Choroid plexus epithelial cell (primary cell): ENCODE data around the gene RPGRIP1L.

Experiments used
- DNase-seq: peaks from one replicate; pipeline ENCODE4 v3.0.0-alpha.2; 2010; ENCODE audit warnings: low read depth
- H3K4me3 ChIP-seq: 2 replicates; pipeline ENCODE4 v1.5.1; 2011; ENCODE audit warnings: low read depth, mild to moderate bottlenecking, control low read depth, low read length, moderate library complexity
- CTCF ChIP-seq: conservative IDR thresholded peaks from 2 replicates; pipeline ENCODE4 v1.5.1; 2011; ENCODE audit warnings: low read depth, mild to moderate bottlenecking, control low read depth, inconsistent platforms, low read length, moderate library complexity

The RPGRIP1L gene

DNA sequence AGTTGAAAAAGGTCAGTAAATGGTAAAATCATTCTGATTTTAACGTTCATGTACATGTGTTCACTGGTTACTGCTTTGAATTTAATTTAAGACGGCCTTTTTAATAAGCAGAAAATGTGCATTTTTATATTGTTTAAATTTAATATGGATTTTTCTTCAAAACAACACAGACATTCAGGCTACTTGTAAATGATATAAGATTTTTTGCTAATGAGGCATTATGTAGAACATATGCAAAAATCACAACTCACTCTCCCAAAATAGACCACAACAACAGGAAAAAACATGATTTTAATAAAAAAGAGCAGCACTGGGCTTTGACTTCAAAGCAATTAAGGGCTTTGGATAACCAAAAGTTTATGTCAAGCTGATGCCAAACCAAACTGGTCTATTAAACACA, 22.3 kb downstream of the RPGRIP1L start:
- H3K4me3 ChIP-seq, result no peak overlapping the region
- no peak for DNase-seq
- no peak for TF ChIP-seq CTCF

DNA sequence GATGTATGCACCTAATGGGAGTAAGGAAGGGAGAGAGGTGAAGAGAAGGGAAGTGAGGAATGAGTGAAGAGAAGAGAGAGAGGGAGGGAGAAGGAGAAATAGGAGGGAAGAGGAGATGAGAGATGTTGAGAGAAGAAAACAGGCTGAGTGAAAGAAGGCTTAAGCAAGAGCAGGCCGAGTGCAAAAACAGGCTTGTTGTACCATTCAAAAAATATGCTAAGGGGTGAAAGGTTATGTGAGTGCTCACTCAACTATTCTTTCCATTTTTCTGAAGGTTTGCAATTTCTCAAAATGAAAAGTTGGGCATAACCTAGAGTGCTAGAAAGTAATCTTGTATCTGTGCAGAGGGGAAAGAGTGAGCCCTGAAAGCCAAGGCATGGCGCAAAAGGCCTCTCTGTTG, 22.9 kb downstream of the RPGRIP1L start:
- no peak overlapping the region for H3K4me3 ChIP-seq
- DNase-seq, result peak; percentile 68
- no peak for TF ChIP-seq CTCF

DNA sequence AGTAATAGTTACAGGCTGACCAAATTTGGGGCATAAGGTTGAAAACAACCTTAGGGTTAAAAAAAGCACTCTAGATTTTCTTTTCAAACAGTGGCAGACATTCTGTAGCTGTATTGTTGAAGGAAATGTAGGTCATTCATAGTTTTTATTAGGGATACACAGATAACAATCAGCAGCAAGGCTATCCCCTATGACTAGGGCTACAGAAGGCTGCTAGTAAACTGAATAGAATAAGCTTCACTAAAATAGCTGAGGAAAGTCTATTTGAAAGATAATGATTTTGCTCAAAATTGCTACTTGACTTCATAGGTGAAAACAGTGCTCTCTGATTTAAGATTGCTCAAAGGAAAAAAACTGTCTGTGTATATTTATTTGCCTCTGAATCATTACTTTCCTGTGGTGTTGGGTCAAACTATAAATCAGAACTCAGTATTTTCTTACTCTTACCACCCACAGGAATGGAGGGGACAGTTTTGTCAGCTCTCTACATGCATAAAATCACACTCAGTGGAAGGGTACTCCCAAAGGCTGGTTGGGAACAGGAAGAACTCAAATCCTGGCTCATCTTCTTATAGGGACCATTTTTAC, 24.8 kb downstream of the RPGRIP1L start:
- no peak for TF ChIP-seq CTCF
- DNase-seq, result peak; percentile 21
- no peak overlapping the region for H3K4me3 ChIP-seq

- TF ChIP-seq CTCF, result no peak
- no peak for DNase-seq
- no peak overlapping the region for H3K4me3 ChIP-seq
Measured at GRCh38 chr16:53678155-53678554, 25.5 kb downstream of the RPGRIP1L start.

- no peak for DNase-seq
- TF ChIP-seq CTCF, result no peak
- no peak overlapping the region for H3K4me3 ChIP-seq
Measured at GRCh38 chr16:53673189-53673588, 30.5 kb downstream of the RPGRIP1L start.

DNA sequence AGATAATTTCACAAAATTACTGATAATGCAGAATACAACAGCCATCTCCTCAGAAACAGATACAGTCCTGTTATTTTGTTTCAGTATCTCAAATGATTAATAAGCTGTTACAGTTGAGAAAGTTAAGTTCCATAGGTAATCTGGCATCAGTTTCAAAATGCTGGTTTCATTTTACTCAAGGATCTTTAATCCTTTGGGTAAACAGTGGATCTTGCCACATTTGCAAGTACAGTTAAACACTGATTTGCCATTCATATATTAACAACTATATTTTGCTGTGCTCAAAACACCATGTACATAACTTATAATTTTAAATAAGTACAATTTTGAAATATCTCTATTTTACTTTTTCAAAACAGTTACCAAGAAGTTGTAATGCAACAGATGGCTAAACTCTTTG, 31.2 kb downstream of the RPGRIP1L start:
- no peak for DNase-seq
- H3K4me3 ChIP-seq, result no peak overlapping the region
- TF ChIP-seq CTCF, result no peak

DNA sequence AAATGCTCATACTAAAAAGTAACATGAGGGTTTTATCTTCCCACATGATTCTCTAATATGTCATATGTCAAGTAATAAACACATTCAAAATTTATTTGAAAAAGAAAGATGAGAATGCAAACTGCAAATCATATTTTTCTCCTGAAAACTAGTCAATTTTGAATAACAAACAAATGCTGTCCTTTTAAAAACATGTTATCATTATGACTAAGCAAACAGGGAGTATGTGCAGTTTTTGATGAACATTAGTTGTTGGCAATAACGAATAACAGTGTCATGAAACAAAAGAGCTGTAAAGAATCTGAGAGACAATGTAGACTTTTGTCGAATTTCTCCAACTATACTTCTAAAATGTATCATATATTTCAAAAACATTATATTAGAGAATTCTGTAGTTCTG, 34.8 kb downstream of the RPGRIP1L start:
- H3K4me3 ChIP-seq, result no peak overlapping the region
- no peak for DNase-seq
- TF ChIP-seq CTCF, result no peak
